HUES48 (cell line): ENCODE results near the gene ILDR1.

Experiments used
- H3K27ac ChIP-seq: one replicate; pipeline ENCODE4 v1.7.0; 2013; ENCODE audit warnings: low read depth, low read length, inconsistent platforms
- H3K27me3 ChIP-seq: 2 replicates; pipeline ENCODE4 v1.6.1; 2013; ENCODE audit warnings: mild to moderate bottlenecking, low read length; ENCODE audit not compliant: control insufficient read depth, insufficient read depth
- H3K36me3 ChIP-seq: 2 replicates; pipeline ENCODE4 v1.6.1; 2013; ENCODE audit warnings: low read length; ENCODE audit not compliant: control insufficient read depth, insufficient read depth
- H3K4me1 ChIP-seq: 2 replicates; pipeline ENCODE4 v1.6.1; 2013; ENCODE audit warnings: mild to moderate bottlenecking, low read length; ENCODE audit not compliant: control insufficient read depth, insufficient read depth
- H3K4me3 ChIP-seq: 2 replicates; pipeline ENCODE4 v1.5.1; 2013; ENCODE audit warnings: mild to moderate bottlenecking, low read depth, low read length
- H3K9ac ChIP-seq: 2 replicates; pipeline ENCODE4 v1.6.1; 2013; ENCODE audit warnings: mild to moderate bottlenecking, low read depth, low read length, moderate library complexity
- H3K9me3 ChIP-seq: 2 replicates; pipeline ENCODE4 v1.6.1; 2013; ENCODE audit warnings: low read length; ENCODE audit not compliant: control insufficient read depth, insufficient read depth

ILDR1 gene

GRCh38 chr3:121974601-121975111 lies 47.4 kb downstream of the ILDR1 start:
- Histone ChIP-seq H3K27me3 (no peaks in the 10 kb centered on the region), H3K36me3 (no peaks in the 10 kb centered on the region), H3K27ac (no peak overlapping the region), H3K4me3 (no peak overlapping the region), H3K9ac (no peak overlapping the region), H3K4me1 (no peaks in the 10 kb centered on the region), H3K9me3 (peaks cover 10% of the 10 kb centered on the region)

- Histone ChIP-seq H3K4me1 (no peaks in the 10 kb centered on the region), H3K36me3 (no peaks in the 10 kb centered on the region), H3K9ac (no peak overlapping the region), H3K27ac (no peak overlapping the region), H3K4me3 (no peak overlapping the region), H3K9me3 (peaks cover 8% of the 10 kb centered on the region), H3K27me3 (no peaks in the 10 kb centered on the region)
Measured at GRCh38 chr3:121970047-121970446, 52.0 kb downstream of the ILDR1 start.

- no peak overlapping the region for H3K27ac ChIP-seq
- H3K9me3 ChIP-seq, result peaks cover 3% of the 10 kb centered on the region
- no peaks in the 10 kb centered on the region for H3K4me1 ChIP-seq
Measured at GRCh38 chr3:121969631-121970030, 52.4 kb downstream of the ILDR1 start.

GRCh38 chr3:121963608-121964007 lies 58.4 kb downstream of the ILDR1 start:
- no peak overlapping the region for H3K9ac ChIP-seq
- no peaks in the 10 kb centered on the region for H3K9me3 ChIP-seq
- peaks cover 4% of the 10 kb centered on the region; the same call in 1 of the 2 replicates for H3K4me1 ChIP-seq
- H3K27ac ChIP-seq, result no peak overlapping the region
- no peak overlapping the region for H3K4me3 ChIP-seq
- H3K27me3 ChIP-seq, result no peaks in the 10 kb centered on the region
- no peaks in the 10 kb centered on the region for H3K36me3 ChIP-seq

More at GRCh38 chr3:121969631-121970030, 52.4 kb downstream of the ILDR1 start:
- H3K27me3 ChIP-seq, result no peaks in the 10 kb centered on the region
- no peak overlapping the region for H3K9ac ChIP-seq
- no peak overlapping the region for H3K4me3 ChIP-seq
- no peaks in the 10 kb centered on the region for H3K36me3 ChIP-seq

- Histone ChIP-seq H3K4me1 (peaks cover 4% of the 10 kb centered on the region; the same call in 1 of the 2 replicates), H3K36me3 (no peaks in the 10 kb centered on the region), H3K9ac (no peak overlapping the region), H3K27ac (no peak overlapping the region), H3K27me3 (no peaks in the 10 kb centered on the region), H3K4me3 (no peak overlapping the region), H3K9me3 (no peaks in the 10 kb centered on the region)
Measured at GRCh38 chr3:121962443-121962842, 59.6 kb downstream of the ILDR1 start.

GRCh38 chr3:121961283-121961682 lies 60.8 kb downstream of the ILDR1 start:
- H3K36me3 ChIP-seq, result no peaks in the 10 kb centered on the region
- H3K9me3 ChIP-seq, result no peaks in the 10 kb centered on the region
- no peak overlapping the region for H3K9ac ChIP-seq
- H3K27me3 ChIP-seq, result no peaks in the 10 kb centered on the region
- H3K27ac ChIP-seq, result no peak overlapping the region
- H3K4me1 ChIP-seq, result peaks cover 9% of the 10 kb centered on the region
- H3K4me3 ChIP-seq, result no peak overlapping the region

- H3K9me3 ChIP-seq, result no peaks in the 10 kb centered on the region
- H3K27me3 ChIP-seq, result no peaks in the 10 kb centered on the region
- H3K4me1 ChIP-seq, result peaks cover 13% of the 10 kb centered on the region
- H3K36me3 ChIP-seq, result no peaks in the 10 kb centered on the region
- no peak overlapping the region for H3K9ac ChIP-seq
- H3K4me3 ChIP-seq, result no peak overlapping the region
- H3K27ac ChIP-seq, result no peak overlapping the region
Measured at GRCh38 chr3:121958801-121959200, 63.2 kb downstream of the ILDR1 start.

- no peak overlapping the region for H3K9ac ChIP-seq
- no peak overlapping the region for H3K27ac ChIP-seq
Measured at GRCh38 chr3:121957674-121958415, 64.2 kb downstream of the ILDR1 start.

GRCh38 chr3:121956363-121956762 lies 65.7 kb downstream of the ILDR1 start:
- H3K4me1 ChIP-seq, result peaks cover 15% of the 10 kb centered on the region
- no peak overlapping the region for H3K27ac ChIP-seq
- H3K36me3 ChIP-seq, result no peaks in the 10 kb centered on the region
- H3K4me3 ChIP-seq, result no peak overlapping the region; the same call in 1 of the 2 replicates
- H3K9me3 ChIP-seq, result no peaks in the 10 kb centered on the region
- H3K9ac ChIP-seq, result no peak overlapping the region
- no peaks in the 10 kb centered on the region for H3K27me3 ChIP-seq

More at GRCh38 chr3:121957674-121958415, 64.2 kb downstream of the ILDR1 start:
- H3K27me3 ChIP-seq, result no peaks in the 10 kb centered on the region
- no peaks in the 10 kb centered on the region for H3K9me3 ChIP-seq
- peaks cover 13% of the 10 kb centered on the region for H3K4me1 ChIP-seq
- H3K4me3 ChIP-seq, result no peak overlapping the region
- H3K36me3 ChIP-seq, result no peaks in the 10 kb centered on the region

- Histone ChIP-seq H3K36me3 (no peaks in the 10 kb centered on the region), H3K27me3 (no peaks in the 10 kb centered on the region)
Measured at GRCh38 chr3:121951291-121951919, 70.6 kb downstream of the ILDR1 start.

GRCh38 chr3:121948641-121949040 lies 73.4 kb downstream of the ILDR1 start:
- no peak overlapping the region for H3K9ac ChIP-seq
- no peak overlapping the region for H3K27ac ChIP-seq
- 0 out of 2 replicates have a peak, but pooled peaks cover 6% of the 10 kb centered on the region for H3K4me1 ChIP-seq
- no peaks in the 10 kb centered on the region for H3K27me3 ChIP-seq
- no peak overlapping the region for H3K4me3 ChIP-seq
- no peaks in the 10 kb centered on the region for H3K36me3 ChIP-seq
- no peaks in the 10 kb centered on the region for H3K9me3 ChIP-seq

More at GRCh38 chr3:121951291-121951919, 70.6 kb downstream of the ILDR1 start:
- Histone ChIP-seq H3K9ac (no peak overlapping the region), H3K27ac (no peak overlapping the region), H3K4me3 (no peak overlapping the region), H3K9me3 (no peaks in the 10 kb centered on the region), H3K4me1 (peaks cover 12% of the 10 kb centered on the region; the same call in 1 of the 2 replicates)
